ENCODE data around the gene KRT26.
"Not testable (repeated sequence)": the region's sequence is repeated elsewhere in the genome, so short reads cannot be mapped to it uniquely, and the experiment has no call there.

The KRT26 gene

DNA sequence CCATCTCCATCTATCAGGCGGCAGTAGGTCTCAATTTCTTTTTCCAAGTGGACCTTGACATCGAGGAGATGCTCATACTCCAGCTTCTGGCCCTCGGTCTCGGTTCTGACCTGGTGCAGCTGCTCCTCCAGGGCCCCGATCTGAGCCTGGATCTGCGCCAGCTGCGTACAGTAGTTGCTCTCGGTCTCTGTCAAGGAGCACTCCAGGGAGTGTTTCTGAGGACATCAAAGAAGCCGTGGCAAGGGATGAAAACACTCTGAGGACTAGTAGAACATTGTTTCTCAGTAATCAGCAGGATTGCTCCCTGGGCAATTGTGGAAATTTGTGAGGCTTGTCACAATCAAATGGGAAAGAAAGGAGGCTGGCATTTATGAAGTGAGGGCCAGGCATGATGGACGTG is 21.8 kb upstream of the KRT26 start:
- DNase-seq = no peak

DNA sequence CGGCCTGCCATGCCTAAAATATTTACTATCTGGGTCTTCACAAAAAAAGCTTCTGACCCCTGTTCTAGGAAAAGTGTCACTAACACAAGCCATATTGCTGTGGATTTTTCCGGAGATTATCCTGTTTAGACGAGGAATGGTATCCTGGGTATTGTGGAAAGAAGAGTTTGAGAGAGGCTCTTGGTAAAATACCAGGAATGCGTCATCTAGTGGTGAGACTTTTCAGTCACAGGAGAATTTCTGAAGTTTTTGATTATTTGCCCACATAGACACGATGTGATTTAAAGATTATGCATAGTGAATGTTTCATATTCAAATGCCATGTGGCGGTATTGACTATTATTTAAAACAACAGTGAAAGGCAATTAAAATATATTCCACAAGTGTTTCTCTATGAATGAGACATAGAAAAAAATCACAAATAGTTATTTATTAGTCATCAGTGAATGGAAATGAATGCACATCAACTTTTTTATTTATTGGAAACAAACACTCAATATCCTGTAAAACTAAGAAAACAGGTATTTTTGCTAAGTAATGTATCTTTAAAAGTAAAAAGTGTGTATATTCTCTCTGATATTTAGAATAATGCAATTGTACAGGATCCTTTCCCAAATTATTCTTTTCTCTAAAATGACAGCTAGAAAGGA is 19.9 kb upstream of the KRT26 start:
- DNase-seq = peak; percentile 28

DNA sequence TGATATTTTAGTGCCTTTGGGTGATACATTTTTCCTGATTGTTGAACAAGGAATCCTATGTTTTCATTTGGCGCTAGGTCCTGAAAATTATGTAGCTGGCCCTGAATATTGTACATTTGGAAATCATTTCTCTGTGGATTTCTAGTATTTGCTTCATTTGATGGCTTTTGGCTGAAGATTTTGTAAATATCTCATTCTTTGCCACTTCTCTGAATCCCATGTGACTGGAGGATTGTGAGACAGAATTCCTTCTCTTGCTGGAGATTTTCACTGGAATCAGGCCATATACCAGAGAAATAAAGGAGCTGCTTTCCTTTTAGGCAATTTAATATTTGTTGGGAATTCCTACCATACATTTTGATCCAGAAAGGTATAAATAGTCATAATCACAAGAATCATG is 19.1 kb upstream of the KRT26 start:
- no peak for DNase-seq

DNA sequence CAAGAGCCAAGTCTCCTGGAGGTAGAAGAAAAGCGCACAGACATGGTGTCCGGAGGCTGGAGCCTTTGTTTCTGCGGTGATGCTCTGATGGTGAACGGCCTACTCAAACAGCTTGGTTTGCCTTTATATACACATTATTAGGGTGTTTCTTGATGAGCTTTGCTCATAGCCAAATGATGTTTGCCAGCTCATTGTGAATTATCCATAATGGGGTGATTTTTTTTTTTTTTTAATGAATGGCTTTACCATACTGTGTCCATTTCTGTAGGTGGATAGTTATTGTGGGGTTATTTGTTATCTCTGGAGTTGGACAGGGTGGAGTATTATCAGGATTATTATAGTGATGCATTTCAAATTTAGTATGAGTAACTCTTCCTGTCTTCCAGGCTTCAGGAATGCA is 10.4 kb upstream of the KRT26 start, which contains the start of gene KRT27:
KRT27 (minus strand) TSS at position 101 of the 400 bp plus-strand sequence; CDS start at position 44, 57 bp downstream.
- no peak for DNase-seq

DNA sequence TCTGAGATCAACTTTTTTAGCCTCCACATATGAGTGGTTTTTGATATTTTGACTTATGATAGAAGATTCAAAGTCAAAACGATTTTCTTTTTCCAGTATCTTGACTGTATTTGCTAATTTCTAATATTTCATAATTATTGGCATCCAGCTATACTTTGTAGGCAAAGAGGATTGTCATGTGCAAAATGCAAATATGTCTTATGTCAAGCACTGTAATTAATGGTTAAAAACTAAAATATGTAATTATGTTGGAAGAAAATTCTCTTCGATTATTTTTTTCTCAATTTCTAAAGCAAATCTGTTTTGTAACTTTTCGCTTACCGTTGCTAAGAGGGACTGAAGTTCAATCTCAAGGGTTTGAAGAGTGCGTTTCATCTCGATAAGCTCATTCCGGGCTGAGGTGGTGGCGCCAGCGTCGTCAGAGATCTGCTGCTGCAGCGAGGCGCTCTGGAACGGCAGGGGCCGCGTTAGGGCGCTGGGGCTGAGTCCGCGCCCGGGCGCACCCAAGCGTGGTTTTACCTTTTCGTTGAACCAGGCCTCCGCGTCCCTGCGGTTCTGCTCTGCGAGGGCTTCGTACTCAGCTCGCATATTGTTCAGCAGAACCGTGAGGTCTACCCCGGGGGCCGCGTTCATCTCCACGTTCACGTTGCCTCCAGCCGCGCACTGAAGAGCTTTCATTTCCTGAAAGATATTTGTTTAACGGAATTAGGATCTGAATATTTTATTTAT is 7.3 kb upstream of the KRT26 start:
- no peak for DNase-seq

DNA sequence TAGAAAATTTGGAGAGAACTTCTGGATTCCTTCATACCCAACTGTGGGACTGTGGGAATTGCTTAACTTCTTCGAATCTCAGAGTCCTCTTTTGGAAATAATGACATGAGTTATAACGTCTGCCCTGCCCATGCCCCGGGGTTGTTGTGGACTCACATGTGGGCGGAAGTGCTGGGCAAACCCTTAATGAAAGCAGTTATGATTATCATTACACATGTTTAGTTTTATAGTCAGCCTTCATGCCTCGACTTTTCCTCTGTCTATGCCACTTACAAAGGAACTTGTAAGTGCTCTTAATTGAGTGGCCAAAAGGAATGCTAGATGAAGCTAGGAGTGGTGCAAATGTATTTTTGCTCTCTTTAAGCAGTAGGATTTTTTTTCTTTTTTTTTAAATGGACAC is 6.5 kb upstream of the KRT26 start:
- DNase-seq = no peak

DNA sequence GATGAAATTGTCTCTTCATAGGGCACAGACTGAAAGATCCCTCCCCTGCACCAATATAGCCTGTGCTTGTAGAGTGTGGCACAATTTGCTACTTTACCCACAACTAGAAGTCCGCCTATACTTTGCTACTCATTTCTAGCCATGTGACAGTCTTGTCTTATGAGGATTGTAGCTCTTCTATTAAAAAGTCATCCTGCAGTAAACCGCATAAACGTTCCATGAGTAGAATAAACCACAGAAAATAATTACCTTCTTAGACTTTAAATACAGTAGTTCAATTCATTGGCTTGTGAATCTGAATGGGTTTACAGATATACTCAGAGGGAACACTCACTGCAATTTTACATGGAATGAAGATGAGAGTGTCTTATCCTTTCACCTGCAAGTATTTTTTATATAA is 6.0 kb upstream of the KRT26 start:
- no peak for DNase-seq

DNA sequence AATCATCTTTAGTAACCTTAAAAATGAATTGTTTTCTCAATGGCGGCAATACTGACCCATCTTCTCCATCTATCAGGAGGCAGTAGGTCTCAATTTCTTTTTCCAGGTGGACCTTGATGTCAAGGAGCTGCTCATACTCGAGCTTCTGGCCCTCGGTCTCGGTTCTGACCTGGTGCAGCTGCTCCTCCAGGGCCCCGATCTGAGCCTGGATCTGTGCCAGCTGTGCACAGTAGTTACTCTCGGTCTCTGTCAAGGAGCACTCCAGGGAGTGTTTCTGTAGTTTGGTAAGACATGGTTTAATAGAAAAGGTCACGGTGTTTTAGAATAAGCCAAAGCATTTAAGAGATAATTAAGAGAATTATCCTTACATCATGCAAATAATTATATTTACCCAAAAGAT is 5.5 kb upstream of the KRT26 start:
- no peak for DNase-seq

DNA sequence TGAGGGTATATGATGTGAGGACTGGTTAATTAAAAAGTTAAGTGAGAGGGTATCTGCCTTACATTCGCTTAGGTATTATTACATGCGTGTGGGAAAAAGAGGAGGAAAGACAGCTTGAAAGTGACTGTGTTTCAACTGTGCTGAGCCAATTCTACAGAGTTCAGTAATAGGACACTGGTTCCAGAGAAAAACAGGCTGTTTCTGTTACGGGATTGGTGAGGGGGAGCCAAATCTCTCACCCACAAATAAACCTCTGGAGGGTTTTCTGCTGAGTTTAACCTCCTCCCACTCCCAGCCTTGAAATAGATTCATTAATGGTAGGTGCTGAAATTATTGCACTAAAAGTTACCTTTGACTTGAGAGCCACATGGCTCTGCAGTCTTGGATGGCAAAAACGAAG is 3.9 kb upstream of the KRT26 start:
- no peak for DNase-seq

DNA sequence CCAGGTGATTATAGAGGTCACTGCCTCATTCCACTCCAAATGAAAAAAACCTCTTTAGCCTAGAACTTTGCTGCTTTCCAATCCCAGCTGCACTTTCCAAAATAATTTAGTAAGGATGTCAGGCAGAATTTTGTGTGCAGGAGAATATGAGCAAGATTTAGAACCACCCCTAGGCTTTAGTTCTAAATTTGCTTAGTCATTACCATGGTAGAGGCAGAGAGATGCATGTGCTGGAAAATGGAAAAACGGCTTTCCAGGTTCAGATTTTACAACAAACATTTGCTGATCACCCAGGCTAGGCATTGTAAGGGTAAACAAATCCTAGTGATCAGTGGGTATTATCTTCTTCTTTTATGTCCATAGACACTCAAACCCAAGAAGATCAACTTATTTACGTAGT is 6.3 kb downstream of the KRT26 start:
- no peak for DNase-seq

DNA sequence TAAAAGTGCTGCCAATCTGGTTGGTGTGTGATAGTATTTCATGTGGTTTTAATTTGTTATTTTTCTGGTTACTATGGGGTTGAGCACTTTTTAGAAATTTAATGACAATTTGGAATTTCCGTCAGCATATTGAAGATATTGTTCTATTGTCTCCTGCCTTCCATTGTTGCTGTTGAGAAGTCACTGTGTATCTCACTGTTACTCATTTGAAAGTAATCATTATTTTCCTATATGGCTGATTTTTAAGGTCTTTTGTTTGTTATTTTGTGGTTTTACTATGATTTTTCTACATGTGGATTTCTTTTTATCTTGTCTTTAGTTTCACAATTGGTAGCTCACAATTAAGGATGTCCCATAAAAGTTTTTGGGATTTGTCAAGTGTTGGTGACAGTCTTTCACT is 8.2 kb downstream of the KRT26 start:
- no peak for DNase-seq

DNA sequence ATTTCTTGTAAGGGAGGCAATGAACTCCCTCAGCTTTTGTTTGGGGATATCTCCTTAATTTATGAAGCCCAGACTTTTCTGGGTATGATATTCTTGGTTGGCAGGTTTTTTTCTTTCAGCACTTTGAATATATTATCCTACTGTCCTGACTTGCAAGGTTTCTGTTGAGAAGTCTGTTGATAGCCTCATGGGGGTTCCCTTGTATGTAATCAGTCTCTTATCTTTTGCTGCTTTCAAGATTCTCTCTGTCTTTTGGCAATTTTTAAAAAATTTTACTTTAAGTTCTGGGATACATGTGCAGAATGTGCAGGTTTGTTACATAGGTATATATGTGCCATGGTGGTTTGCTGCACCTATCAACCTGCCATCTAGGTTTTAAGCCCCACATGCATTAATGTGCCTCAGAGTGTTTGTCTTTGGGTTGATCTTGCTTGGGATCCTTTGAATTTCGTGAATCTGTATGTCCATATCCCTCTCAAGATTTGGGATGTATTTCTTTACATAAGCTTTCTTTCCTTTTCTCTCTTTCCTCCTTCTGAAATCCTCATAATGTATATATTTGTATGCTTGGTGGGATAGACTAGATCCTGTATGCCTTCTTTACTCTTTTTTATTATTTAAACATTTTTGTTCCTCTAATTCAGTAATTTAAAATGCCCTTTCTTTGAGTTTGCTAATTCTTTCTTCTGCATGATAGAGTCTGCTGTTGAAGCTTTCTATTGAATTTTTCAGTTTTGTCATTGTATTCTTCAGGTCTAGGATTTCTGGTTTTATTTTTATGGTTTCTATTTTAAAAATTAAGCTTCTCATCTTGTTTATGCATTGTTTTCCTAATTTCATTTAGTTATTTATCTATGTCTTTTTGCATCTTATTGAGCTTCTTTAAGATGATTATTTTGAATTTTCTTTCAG is 11.6 kb downstream of the KRT26 start:
- no peak for DNase-seq

DNA sequence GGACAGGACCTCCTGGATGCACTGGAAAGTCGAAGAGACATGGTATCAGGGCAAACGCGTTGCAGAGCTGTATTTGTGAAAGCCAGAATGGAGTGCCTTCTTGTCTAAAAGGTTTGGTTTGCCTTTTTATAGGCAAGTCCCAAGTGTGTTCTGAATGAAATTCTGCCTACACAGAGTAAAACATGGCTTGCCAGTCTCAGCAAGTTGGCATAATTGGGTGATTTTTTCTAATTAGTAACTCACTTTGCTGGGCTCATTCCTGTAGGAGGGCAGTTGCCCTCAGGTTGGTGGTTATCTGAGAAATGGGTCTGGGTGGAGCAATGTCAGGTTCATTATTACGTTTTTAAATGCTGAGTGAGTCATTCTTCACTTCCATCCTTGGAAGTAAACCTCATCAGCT is 16.8 kb downstream of the KRT26 start, which contains the start of gene KRT25:
KRT25 (minus strand) TSS at position 101 of the 400 bp plus-strand sequence; CDS start at position 41, 60 bp downstream.
- no peak for DNase-seq

DNA sequence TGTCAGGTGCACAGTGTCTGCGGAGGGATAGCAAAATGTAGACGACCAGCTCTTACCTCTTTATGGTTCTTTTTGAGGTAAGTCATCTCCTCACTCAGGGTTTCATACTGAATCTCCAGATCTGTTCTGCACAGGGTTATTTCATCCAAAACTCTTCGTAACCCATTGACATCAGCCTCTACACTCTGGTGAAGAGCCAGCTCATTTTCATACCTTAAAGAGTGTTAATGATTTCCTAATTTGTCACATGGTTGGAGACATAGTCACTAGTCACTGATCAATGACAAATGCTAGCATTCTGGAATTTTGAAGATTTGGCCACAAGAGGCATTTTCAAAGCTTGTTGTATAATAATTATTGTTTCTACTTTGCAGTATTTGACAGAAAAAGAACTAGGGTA is 18.2 kb downstream of the KRT26 start:
- DNase-seq = no peak

DNA sequence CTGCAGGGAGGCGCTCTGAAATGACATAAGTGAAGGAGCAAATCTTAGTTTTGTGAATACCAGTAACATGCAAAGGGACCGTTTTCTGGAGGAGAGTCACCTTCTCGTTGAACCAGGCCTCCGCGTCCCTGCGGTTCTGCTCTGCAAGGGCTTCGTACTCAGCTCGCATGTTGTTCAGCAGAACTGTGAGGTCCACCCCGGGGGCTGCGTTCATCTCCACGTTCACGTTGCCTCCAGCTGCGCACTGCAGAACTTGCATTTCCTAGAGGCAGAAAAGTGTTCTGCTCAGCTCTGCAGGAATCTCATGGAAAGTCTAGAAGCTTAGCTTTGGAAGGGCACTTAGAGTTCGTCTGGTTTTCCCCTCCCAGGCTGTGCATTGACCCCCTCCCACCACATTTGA is 20.9 kb downstream of the KRT26 start:
- no peak for DNase-seq

DNA sequence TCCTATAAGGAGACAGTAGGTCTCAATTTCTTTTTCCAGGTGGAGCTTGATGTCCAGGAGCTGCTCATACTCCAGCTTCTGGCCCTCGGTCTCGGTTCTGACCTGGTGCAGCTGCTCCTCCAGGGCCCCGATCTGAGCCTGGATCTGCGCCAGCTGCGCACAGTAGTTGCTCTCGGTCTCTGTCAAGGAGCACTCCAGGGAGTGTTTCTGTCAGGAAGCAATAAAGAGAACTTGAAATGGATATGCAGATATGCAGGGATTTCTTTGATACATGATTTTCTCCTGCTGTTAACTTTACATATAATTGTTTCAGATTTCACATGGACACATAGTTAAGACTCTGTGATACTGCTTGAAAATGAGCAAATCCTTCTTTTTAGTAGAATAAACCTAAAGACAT is 21.6 kb downstream of the KRT26 start:
- DNase-seq = no peak

DNA sequence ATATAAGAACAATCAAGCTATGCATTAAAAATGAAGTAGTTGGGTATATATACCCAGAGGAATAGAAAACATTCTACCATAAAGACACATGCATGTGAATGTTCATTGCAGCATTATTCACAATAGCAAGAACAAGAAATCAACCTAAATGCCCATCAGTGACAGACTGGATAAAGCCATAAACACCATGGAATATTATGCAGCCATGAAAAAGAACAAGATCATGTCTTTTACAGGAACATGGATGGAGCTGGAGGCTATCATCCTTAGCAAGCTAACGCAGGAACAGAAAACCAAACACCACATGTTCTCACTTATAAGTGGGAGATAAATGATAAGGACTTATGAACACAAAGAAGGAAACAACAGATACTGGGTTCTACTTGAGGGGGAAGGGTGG is 23.3 kb downstream of the KRT26 start:
- DNase-seq = not testable (repeated sequence)

DNA sequence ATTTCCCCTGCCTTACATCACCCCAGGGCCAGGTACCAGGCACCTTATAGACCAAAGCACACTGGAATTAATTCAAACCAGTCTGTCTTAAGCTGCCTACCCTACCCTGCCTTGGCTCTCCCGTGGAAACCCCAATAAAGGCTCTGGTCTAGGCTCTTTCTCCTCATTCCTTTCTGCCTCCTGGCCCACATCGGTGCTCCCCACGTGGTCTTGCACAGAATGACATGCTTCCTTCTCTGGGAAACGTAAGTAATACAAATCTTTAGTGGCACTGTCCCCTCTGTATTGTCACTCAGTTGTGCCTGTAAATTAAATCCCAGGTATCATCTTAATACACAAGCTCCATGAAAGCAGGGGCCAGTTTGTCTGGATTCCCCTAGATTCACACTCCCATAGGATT is 33.4 kb downstream of the KRT26 start:
- no peak for DNase-seq

DNA sequence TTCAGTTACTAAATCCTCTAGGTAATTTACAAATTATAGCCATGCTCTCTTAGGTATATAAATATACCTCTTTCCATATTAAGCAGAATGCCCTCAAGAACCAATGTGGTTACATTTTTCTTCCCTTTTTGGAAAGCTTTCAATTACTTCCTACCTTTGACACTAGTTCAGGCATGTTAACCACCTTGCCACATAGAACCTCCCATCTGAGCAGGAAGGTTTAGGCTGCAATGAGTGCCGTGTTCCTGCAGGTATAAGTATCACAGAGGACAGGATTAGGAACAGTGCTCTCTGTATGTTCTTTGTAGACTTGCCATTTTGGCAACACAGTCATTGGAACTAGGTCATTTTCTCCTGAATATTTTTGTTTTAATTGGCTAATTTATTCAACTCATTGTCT is 37.0 kb downstream of the KRT26 start:
- DNase-seq = no peak

DNA sequence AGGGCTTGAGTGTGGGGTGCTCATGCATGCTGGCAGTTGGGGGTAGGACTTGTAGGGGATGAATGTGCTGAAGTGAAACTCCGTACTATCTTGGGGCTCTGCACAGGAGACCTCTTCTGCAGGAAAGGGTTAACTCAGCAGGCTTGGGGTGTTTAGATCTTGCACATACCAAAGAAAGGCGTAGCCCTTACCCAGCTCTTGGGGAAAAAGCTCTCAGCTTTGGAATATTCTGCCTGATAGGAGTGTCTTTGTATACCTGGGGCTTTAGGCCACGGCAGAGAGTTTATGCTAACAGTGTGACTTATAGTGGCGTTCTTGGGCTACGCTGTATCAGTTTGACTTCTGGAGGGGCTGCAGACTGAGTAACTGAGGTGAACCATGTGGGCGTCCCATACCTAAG is 38.0 kb downstream of the KRT26 start:
- no peak for DNase-seq

DNA sequence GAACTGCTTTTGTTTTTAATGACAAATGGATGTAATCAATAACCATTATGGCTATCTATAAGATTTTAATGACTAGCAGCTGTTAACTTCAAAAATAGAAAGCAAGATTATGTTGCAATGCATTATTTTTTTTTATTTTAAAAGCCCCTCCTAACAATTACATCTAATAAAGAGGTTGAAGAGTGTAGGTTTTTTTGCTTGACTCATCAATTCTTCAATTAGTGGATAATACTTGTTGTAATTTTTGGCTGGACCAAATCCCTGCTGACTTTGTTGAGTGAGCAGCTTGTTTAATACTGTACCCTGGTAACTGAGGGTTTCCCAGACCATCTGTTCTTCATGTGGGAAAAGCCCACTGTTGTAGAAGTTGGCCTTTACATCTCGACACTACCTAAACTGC is 41.0 kb downstream of the KRT26 start:
- no peak for DNase-seq

DNA sequence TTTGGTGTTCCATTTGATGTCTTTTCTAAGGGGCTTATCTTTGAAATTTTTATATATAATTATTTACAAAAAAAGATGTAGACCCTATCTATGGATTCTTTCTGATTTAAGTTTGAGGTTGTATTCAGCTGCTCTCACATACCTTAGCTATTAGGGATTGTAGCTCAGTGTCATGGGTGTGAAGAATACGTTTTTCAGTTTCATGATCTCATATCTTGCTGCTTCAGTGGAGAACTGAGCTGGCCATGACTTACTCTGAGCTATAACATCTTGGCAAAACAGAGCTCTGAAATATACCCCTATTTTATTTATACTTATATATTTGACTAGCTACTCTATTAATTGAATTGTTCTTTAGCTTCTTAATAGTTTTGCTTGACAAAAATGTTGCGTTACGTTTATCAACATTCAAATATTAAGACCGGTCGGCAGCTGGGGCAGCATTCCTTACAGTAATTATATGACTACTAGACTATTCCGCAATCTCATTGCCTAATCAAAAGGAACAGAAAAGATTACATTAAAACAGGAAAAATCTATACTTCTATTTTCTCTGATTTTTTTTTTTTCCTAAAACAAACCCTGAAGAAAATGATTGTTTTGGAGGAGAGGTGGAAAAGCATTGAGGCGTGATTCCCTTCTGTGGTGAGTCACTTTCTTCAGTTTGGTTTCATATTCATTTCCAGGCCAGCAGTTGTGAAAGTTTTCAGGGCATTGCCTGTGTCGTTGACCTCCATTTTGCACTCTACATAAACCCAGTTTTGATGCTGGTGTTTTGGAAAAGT is 44.4 kb downstream of the KRT26 start:
- DNase-seq = no peak

DNA sequence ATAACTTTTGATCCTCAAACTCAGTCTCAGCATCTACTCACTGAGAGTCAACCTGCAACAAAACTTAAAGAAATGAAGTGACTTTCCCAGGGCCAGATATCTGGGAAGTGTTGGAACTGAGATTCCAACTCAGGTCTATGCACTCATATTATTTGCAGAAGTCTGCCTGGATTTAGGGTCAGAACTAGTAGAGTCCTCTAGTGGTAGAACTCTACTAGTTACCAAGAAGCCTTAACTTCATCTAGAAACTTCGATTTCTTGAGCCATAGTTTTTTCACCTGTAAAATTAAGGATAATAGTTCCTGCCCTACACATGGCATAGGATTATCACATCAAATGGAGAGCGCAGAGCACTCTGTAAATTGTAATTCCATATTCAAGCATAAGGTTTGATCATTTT is 45.1 kb downstream of the KRT26 start:
- no peak for DNase-seq
